Femur (tissue), 1 donor: ENCODE measurements around the gene GPC6.

Experiments
- DNase-seq: peaks from one replicate; pipeline ENCODE4 v3.0.0-alpha.2; 2017

Gene GPC6

GRCh38 chr13:94080527-94080926 is 853.9 kb downstream of the GPC6 start:
- no peak for DNase-seq

GRCh38 chr13:94087100-94087499 is 860.5 kb downstream of the GPC6 start:
- DNase-seq, result no peak

GRCh38 chr13:94088742-94089141 is 862.1 kb downstream of the GPC6 start:
- no peak for DNase-seq

- no peak for DNase-seq
Observed at GRCh38 chr13:94090773-94091480, 864.3 kb downstream of the GPC6 start.

GRCh38 chr13:94093652-94094315 is 867.2 kb downstream of the GPC6 start:
- no peak for DNase-seq

- DNase-seq, result no peak
Observed at GRCh38 chr13:94109715-94110374, 883.2 kb downstream of the GPC6 start.

- DNase-seq, result peak; percentile 31
Observed at GRCh38 chr13:94112227-94112626, 885.6 kb downstream of the GPC6 start.

GRCh38 chr13:94112731-94113130 is 886.1 kb downstream of the GPC6 start:
- no peak for DNase-seq

GRCh38 chr13:94113245-94113644 is 886.6 kb downstream of the GPC6 start:
- no peak for DNase-seq

- DNase-seq, result no peak
Observed at GRCh38 chr13:94114166-94114565, 887.6 kb downstream of the GPC6 start.

- no peak for DNase-seq
Observed at GRCh38 chr13:94115054-94115453, 888.4 kb downstream of the GPC6 start.

GRCh38 chr13:94119360-94119936 is 892.8 kb downstream of the GPC6 start:
- no peak for DNase-seq

GRCh38 chr13:94120878-94121277 is 894.3 kb downstream of the GPC6 start:
- no peak for DNase-seq

- no peak for DNase-seq
Observed at GRCh38 chr13:94121686-94122085, 895.1 kb downstream of the GPC6 start.

- no peak for DNase-seq
Observed at GRCh38 chr13:94122300-94122915, 895.8 kb downstream of the GPC6 start.

GRCh38 chr13:94123557-94123956 is 897.0 kb downstream of the GPC6 start:
- DNase-seq, result no peak

- peak; percentile 20 for DNase-seq
Observed at GRCh38 chr13:94128430-94128829, 901.8 kb downstream of the GPC6 start.

- DNase-seq, result no peak
Observed at GRCh38 chr13:94129490-94129894, 902.9 kb downstream of the GPC6 start.

- no peak for DNase-seq
Observed at GRCh38 chr13:94138831-94139230, 912.2 kb downstream of the GPC6 start.

GRCh38 chr13:94139393-94139995 is 912.9 kb downstream of the GPC6 start:
- no peak for DNase-seq

GRCh38 chr13:94140027-94140426 is 913.4 kb downstream of the GPC6 start:
- no peak for DNase-seq

- DNase-seq, result no peak
Observed at GRCh38 chr13:94140511-94140910, 913.9 kb downstream of the GPC6 start.
